Measurements from ENCODE around the gene ATP9B. TPM values are rescaled to one million over a fixed set of nuclear protein-coding genes. Genes with fewer than 3 reads are reported as not detected.

The ATP9B gene
- total RNA-seq, 1 experiment from 2014 or later: 25.6 TPM

DNA sequence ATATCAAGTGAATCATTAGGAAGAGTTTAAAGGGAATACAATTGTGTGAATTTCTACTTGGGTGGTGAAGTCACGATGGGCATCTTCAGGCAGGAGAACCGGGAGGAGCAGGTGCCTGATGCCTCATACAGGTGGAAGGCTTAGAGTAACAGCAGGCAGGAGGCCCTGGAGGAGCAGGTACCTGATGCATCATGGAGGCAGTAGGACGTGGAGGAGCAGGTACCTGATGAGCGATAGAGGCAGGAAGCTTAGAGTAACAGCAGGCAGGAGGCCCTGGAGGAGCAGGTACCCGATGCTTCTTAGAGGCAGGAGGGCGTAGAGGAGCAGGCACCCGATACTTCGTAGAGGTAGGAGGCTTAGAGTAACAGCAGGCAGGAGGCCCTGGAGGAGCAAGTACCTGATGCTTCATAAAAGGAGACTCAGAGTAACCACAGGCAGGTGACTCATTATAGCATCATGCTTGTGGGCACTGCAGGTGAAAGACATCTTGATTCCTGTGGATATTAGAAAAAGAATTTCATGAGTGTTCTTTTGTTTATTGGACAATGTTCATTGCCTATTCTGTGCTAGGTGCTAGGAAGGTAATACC lies 133.9 kb downstream of the ATP9B start:
- H3K27me3 Mint-ChIP-seq (ENCODE audit: unreplicated experiment): no peaks in the 10 kb centered on the region
- peak overlapping the region; percentile 18 for H3K27ac Mint-ChIP-seq (ENCODE audit: unreplicated experiment)
- DNase-seq: peak; percentile 32
- BruUV-seq (replicated peaks): no TSS peak
- peaks cover 11% of the 10 kb centered on the region for H3K4me1 Mint-ChIP-seq (ENCODE audit: low read depth, unreplicated experiment)
- CTCF ChIA-PET: no interaction called here
- no peaks in the 10 kb centered on the region for H3K9me3 Mint-ChIP-seq (ENCODE audit: low read depth, unreplicated experiment)
- intact Hi-C loops (cut with micrococcal nuclease; ENCODE audit: unreplicated experiment): no loop called here
- TF ChIP-seq CTCF (IDR thresholded peaks at IDR 0.05; ENCODE audit: unreplicated experiment): no peak
- no peak overlapping the region for H3K4me3 Mint-ChIP-seq (ENCODE audit: low read depth, unreplicated experiment)
- peaks cover 4% of the 10 kb centered on the region for H3K36me3 Mint-ChIP-seq (ENCODE audit: insufficient read depth, unreplicated experiment)

GRCh38 chr18:79204889-79205807 lies 136.0 kb downstream of the ATP9B start:
- BruUV-seq (replicated peaks): no TSS peak
- no peak overlapping the region for H3K4me3 Mint-ChIP-seq (ENCODE audit: low read depth, unreplicated experiment)
- intact Hi-C loops (cut with micrococcal nuclease; ENCODE audit: unreplicated experiment): no loop called here

GRCh38 chr18:79206444-79206843 lies 137.2 kb downstream of the ATP9B start:
- H3K4me1 Mint-ChIP-seq (ENCODE audit: low read depth, unreplicated experiment): peaks cover 11% of the 10 kb centered on the region
- no peaks in the 10 kb centered on the region for H3K27me3 Mint-ChIP-seq (ENCODE audit: unreplicated experiment)
- CTCF ChIA-PET: no interaction called here
- no peak for DNase-seq
- no TSS peak for BruUV-seq (replicated peaks)
- H3K9me3 Mint-ChIP-seq (ENCODE audit: low read depth, unreplicated experiment): no peaks in the 10 kb centered on the region
- H3K4me3 Mint-ChIP-seq (ENCODE audit: low read depth, unreplicated experiment): no peak overlapping the region
- H3K27ac Mint-ChIP-seq (ENCODE audit: unreplicated experiment): no peak overlapping the region
- no peak for TF ChIP-seq CTCF (IDR thresholded peaks at IDR 0.05; ENCODE audit: unreplicated experiment)
- peaks cover 4% of the 10 kb centered on the region for H3K36me3 Mint-ChIP-seq (ENCODE audit: insufficient read depth, unreplicated experiment)
- intact Hi-C loops (cut with micrococcal nuclease; ENCODE audit: unreplicated experiment): no loop called here

More at GRCh38 chr18:79204889-79205807, 136.0 kb downstream of the ATP9B start:
- Mint-ChIP-seq H3K27ac (ENCODE audit: unreplicated experiment) (no peak overlapping the region), H3K4me1 (ENCODE audit: low read depth, unreplicated experiment) (peaks cover 11% of the 10 kb centered on the region), H3K27me3 (ENCODE audit: unreplicated experiment) (no peaks in the 10 kb centered on the region), H3K36me3 (ENCODE audit: insufficient read depth, unreplicated experiment) (peaks cover 4% of the 10 kb centered on the region), H3K9me3 (ENCODE audit: low read depth, unreplicated experiment) (no peaks in the 10 kb centered on the region)
- no peak for DNase-seq
- TF ChIP-seq CTCF (IDR thresholded peaks at IDR 0.05; ENCODE audit: unreplicated experiment): no peak
- CTCF ChIA-PET: no interaction called here

- H3K4me3 Mint-ChIP-seq (ENCODE audit: low read depth, unreplicated experiment): no peak overlapping the region
Observed at GRCh38 chr18:79208906-79209305, 139.7 kb downstream of the ATP9B start.

More at GRCh38 chr18:79208906-79209305, 139.7 kb downstream of the ATP9B start:
- intact Hi-C loops (cut with micrococcal nuclease; ENCODE audit: unreplicated experiment): no loop called here
- Mint-ChIP-seq H3K36me3 (ENCODE audit: insufficient read depth, unreplicated experiment) (no peaks in the 10 kb centered on the region), H3K27ac (ENCODE audit: unreplicated experiment) (no peak overlapping the region), H3K9me3 (ENCODE audit: low read depth, unreplicated experiment) (no peaks in the 10 kb centered on the region), H3K27me3 (ENCODE audit: unreplicated experiment) (no peaks in the 10 kb centered on the region), H3K4me1 (ENCODE audit: low read depth, unreplicated experiment) (no peaks in the 10 kb centered on the region)
- BruUV-seq (replicated peaks): no TSS peak
- CTCF ChIA-PET: no interaction called here
- no peak for DNase-seq
- no peak for TF ChIP-seq CTCF (IDR thresholded peaks at IDR 0.05; ENCODE audit: unreplicated experiment)
